Measurements from ENCODE around the gene NUMBL.

Gene NUMBL

GRCh38 chr19:40684280-40684679 lies 6.2 kb downstream of the NUMBL start:
- Histone ChIP-seq H3K27me3 (ENCODE audit: control insufficient read depth in 2 of 2, insufficient read depth in 2 of 2, low read length in 2 of 2) (no peaks in the 10 kb centered on the region), H3K36me3 (ENCODE audit: control insufficient read depth in 2 of 2, insufficient read depth in 2 of 2, low read length in 2 of 2) (peaks cover 8 to 21% of the 10 kb centered on the region in 2 donors), H3K4me1 (ENCODE audit: control insufficient read depth in 2 of 2, insufficient read depth in 2 of 2, low read length in 2 of 2) (peaks cover 13 to 27% of the 10 kb centered on the region in 2 donors), H3K4me3 (ENCODE audit: low read length in 2 of 2) (no peak overlapping the region), H3K27ac (ENCODE audit: low read depth in 2 of 2, low read length in 2 of 2) (no peak overlapping the region), H3K9me3 (ENCODE audit: control insufficient read depth in 2 of 2, low read length in 2 of 2) (no peaks in the 10 kb centered on the region), H3K9ac (ENCODE audit: low read depth in 1 of 2, low read length in 2 of 2) (no peak overlapping the region)

GRCh38 chr19:40683437-40683836 lies 7.0 kb downstream of the NUMBL start:
- no peaks in the 10 kb centered on the region for H3K9me3 ChIP-seq (ENCODE audit: control insufficient read depth in 2 of 2, low read length in 2 of 2)
- no peaks in the 10 kb centered on the region for H3K27me3 ChIP-seq (ENCODE audit: control insufficient read depth in 2 of 2, insufficient read depth in 2 of 2, low read length in 2 of 2)
- H3K36me3 ChIP-seq (ENCODE audit: control insufficient read depth in 2 of 2, insufficient read depth in 2 of 2, low read length in 2 of 2): peaks cover 8 to 21% of the 10 kb centered on the region in 2 donors
- H3K4me1 ChIP-seq (ENCODE audit: control insufficient read depth in 2 of 2, insufficient read depth in 2 of 2, low read length in 2 of 2): peaks cover 13 to 19% of the 10 kb centered on the region in 2 donors
- no peak overlapping the region for H3K4me3 ChIP-seq (ENCODE audit: low read length in 2 of 2)
- no peak overlapping the region for H3K9ac ChIP-seq (ENCODE audit: low read depth in 1 of 2, low read length in 2 of 2)
- H3K27ac ChIP-seq (ENCODE audit: low read depth in 2 of 2, low read length in 2 of 2): no peak overlapping the region

- no peaks in the 10 kb centered on the region for H3K9me3 ChIP-seq (ENCODE audit: control insufficient read depth in 2 of 2, low read length in 2 of 2)
- peaks cover 11 to 22% of the 10 kb centered on the region in 2 donors for H3K36me3 ChIP-seq (ENCODE audit: control insufficient read depth in 2 of 2, insufficient read depth in 2 of 2, low read length in 2 of 2)
- H3K27me3 ChIP-seq (ENCODE audit: control insufficient read depth in 2 of 2, insufficient read depth in 2 of 2, low read length in 2 of 2): no peaks in the 10 kb centered on the region
- H3K4me3 ChIP-seq (ENCODE audit: low read length in 2 of 2): no peak overlapping the region
- H3K9ac ChIP-seq (ENCODE audit: low read depth in 1 of 2, low read length in 2 of 2): no peak overlapping the region
- no peak overlapping the region for H3K27ac ChIP-seq (ENCODE audit: low read depth in 2 of 2, low read length in 2 of 2)
- peaks cover 5 to 9% of the 10 kb centered on the region in 2 donors for H3K4me1 ChIP-seq (ENCODE audit: control insufficient read depth in 2 of 2, insufficient read depth in 2 of 2, low read length in 2 of 2)
These were observed 8.0 kb downstream of the NUMBL start for GRCh38 chr19:40682431-40682964.

GRCh38 chr19:40681039-40681438 lies 9.4 kb downstream of the NUMBL start:
- H3K9me3 ChIP-seq (ENCODE audit: control insufficient read depth in 2 of 2, low read length in 2 of 2): no peaks in the 10 kb centered on the region
- peaks cover 0 to 5% of the 10 kb centered on the region in 2 donors for H3K4me1 ChIP-seq (ENCODE audit: control insufficient read depth in 2 of 2, insufficient read depth in 2 of 2, low read length in 2 of 2)
- H3K36me3 ChIP-seq (ENCODE audit: control insufficient read depth in 2 of 2, insufficient read depth in 2 of 2, low read length in 2 of 2): peaks cover 17 to 22% of the 10 kb centered on the region in 2 donors
- no peaks in the 10 kb centered on the region for H3K27me3 ChIP-seq (ENCODE audit: control insufficient read depth in 2 of 2, insufficient read depth in 2 of 2, low read length in 2 of 2)
- H3K27ac ChIP-seq (ENCODE audit: low read depth in 2 of 2, low read length in 2 of 2): no peak overlapping the region
- H3K9ac ChIP-seq (ENCODE audit: low read depth in 1 of 2, low read length in 2 of 2): no peak overlapping the region
- no peak overlapping the region for H3K4me3 ChIP-seq (ENCODE audit: low read length in 2 of 2)

- Histone ChIP-seq H3K27ac (ENCODE audit: low read depth in 2 of 2, low read length in 2 of 2) (no peak overlapping the region), H3K36me3 (ENCODE audit: control insufficient read depth in 2 of 2, insufficient read depth in 2 of 2, low read length in 2 of 2) (peaks cover 22 to 30% of the 10 kb centered on the region in 2 donors), H3K9ac (ENCODE audit: low read depth in 1 of 2, low read length in 2 of 2) (no peak overlapping the region), H3K9me3 (ENCODE audit: control insufficient read depth in 2 of 2, low read length in 2 of 2) (no peaks in the 10 kb centered on the region), H3K27me3 (ENCODE audit: control insufficient read depth in 2 of 2, insufficient read depth in 2 of 2, low read length in 2 of 2) (no peaks in the 10 kb centered on the region), H3K4me1 (ENCODE audit: control insufficient read depth in 2 of 2, insufficient read depth in 2 of 2, low read length in 2 of 2) (no peaks in the 10 kb centered on the region), H3K4me3 (ENCODE audit: low read length in 2 of 2) (no peak overlapping the region)
These were observed 13.3 kb downstream of the NUMBL start for GRCh38 chr19:40677156-40677555.

- Histone ChIP-seq H3K27me3 (ENCODE audit: control insufficient read depth in 2 of 2, insufficient read depth in 2 of 2, low read length in 2 of 2) (no peaks in the 10 kb centered on the region), H3K4me3 (ENCODE audit: low read length in 2 of 2) (no peak overlapping the region), H3K9ac (ENCODE audit: low read depth in 1 of 2, low read length in 2 of 2) (no peak overlapping the region), H3K4me1 (ENCODE audit: control insufficient read depth in 2 of 2, insufficient read depth in 2 of 2, low read length in 2 of 2) (no peaks in the 10 kb centered on the region), H3K9me3 (ENCODE audit: control insufficient read depth in 2 of 2, low read length in 2 of 2) (no peaks in the 10 kb centered on the region), H3K36me3 (ENCODE audit: control insufficient read depth in 2 of 2, insufficient read depth in 2 of 2, low read length in 2 of 2) (peaks cover 36 to 49% of the 10 kb centered on the region in 2 donors), H3K27ac (ENCODE audit: low read depth in 2 of 2, low read length in 2 of 2) (no peak overlapping the region)
These were observed 16.2 kb downstream of the NUMBL start for GRCh38 chr19:40674291-40674690.

GRCh38 chr19:40673397-40673796 lies 17.1 kb downstream of the NUMBL start:
- Histone ChIP-seq H3K36me3 (ENCODE audit: control insufficient read depth in 2 of 2, insufficient read depth in 2 of 2, low read length in 2 of 2) (peaks cover 41 to 49% of the 10 kb centered on the region in 2 donors), H3K27ac (ENCODE audit: low read depth in 2 of 2, low read length in 2 of 2) (no peak overlapping the region), H3K27me3 (ENCODE audit: control insufficient read depth in 2 of 2, insufficient read depth in 2 of 2, low read length in 2 of 2) (no peaks in the 10 kb centered on the region), H3K4me3 (ENCODE audit: low read length in 2 of 2) (no peak overlapping the region), H3K9me3 (ENCODE audit: control insufficient read depth in 2 of 2, low read length in 2 of 2) (no peaks in the 10 kb centered on the region), H3K9ac (ENCODE audit: low read depth in 1 of 2, low read length in 2 of 2) (no peak overlapping the region), H3K4me1 (ENCODE audit: control insufficient read depth in 2 of 2, insufficient read depth in 2 of 2, low read length in 2 of 2) (no peaks in the 10 kb centered on the region)

GRCh38 chr19:40672573-40673299 lies 17.7 kb downstream of the NUMBL start:
- Histone ChIP-seq H3K4me1 (ENCODE audit: control insufficient read depth in 2 of 2, insufficient read depth in 2 of 2, low read length in 2 of 2) (no peaks in the 10 kb centered on the region), H3K27ac (ENCODE audit: low read depth in 2 of 2, low read length in 2 of 2) (no peak overlapping the region), H3K9ac (ENCODE audit: low read depth in 1 of 2, low read length in 2 of 2) (no peak overlapping the region), H3K36me3 (ENCODE audit: control insufficient read depth in 2 of 2, insufficient read depth in 2 of 2, low read length in 2 of 2) (peaks cover 38 to 45% of the 10 kb centered on the region in 2 donors), H3K27me3 (ENCODE audit: control insufficient read depth in 2 of 2, insufficient read depth in 2 of 2, low read length in 2 of 2) (no peaks in the 10 kb centered on the region), H3K9me3 (ENCODE audit: control insufficient read depth in 2 of 2, low read length in 2 of 2) (no peaks in the 10 kb centered on the region), H3K4me3 (ENCODE audit: low read length in 2 of 2) (no peak overlapping the region)

- H3K4me1 ChIP-seq (ENCODE audit: control insufficient read depth in 2 of 2, insufficient read depth in 2 of 2, low read length in 2 of 2): no peaks in the 10 kb centered on the region
- H3K9ac ChIP-seq (ENCODE audit: low read depth in 1 of 2, low read length in 2 of 2): no peak overlapping the region
- H3K4me3 ChIP-seq (ENCODE audit: low read length in 2 of 2): no peak overlapping the region
- no peak overlapping the region for H3K27ac ChIP-seq (ENCODE audit: low read depth in 2 of 2, low read length in 2 of 2)
- no peaks in the 10 kb centered on the region for H3K27me3 ChIP-seq (ENCODE audit: control insufficient read depth in 2 of 2, insufficient read depth in 2 of 2, low read length in 2 of 2)
- peaks cover 34 to 44% of the 10 kb centered on the region in 2 donors for H3K36me3 ChIP-seq (ENCODE audit: control insufficient read depth in 2 of 2, insufficient read depth in 2 of 2, low read length in 2 of 2)
- no peaks in the 10 kb centered on the region for H3K9me3 ChIP-seq (ENCODE audit: control insufficient read depth in 2 of 2, low read length in 2 of 2)
These were observed 18.4 kb downstream of the NUMBL start for GRCh38 chr19:40672038-40672437.

- peaks cover 32 to 41% of the 10 kb centered on the region in 2 donors for H3K36me3 ChIP-seq (ENCODE audit: control insufficient read depth in 2 of 2, insufficient read depth in 2 of 2, low read length in 2 of 2)
- no peaks in the 10 kb centered on the region for H3K27me3 ChIP-seq (ENCODE audit: control insufficient read depth in 2 of 2, insufficient read depth in 2 of 2, low read length in 2 of 2)
- no peak overlapping the region for H3K27ac ChIP-seq (ENCODE audit: low read depth in 2 of 2, low read length in 2 of 2)
- H3K9ac ChIP-seq (ENCODE audit: low read depth in 1 of 2, low read length in 2 of 2): no peak overlapping the region
- H3K9me3 ChIP-seq (ENCODE audit: control insufficient read depth in 2 of 2, low read length in 2 of 2): no peaks in the 10 kb centered on the region
- no peak overlapping the region for H3K4me3 ChIP-seq (ENCODE audit: low read length in 2 of 2)
- no peaks in the 10 kb centered on the region for H3K4me1 ChIP-seq (ENCODE audit: control insufficient read depth in 2 of 2, insufficient read depth in 2 of 2, low read length in 2 of 2)
These were observed 19.0 kb downstream of the NUMBL start for GRCh38 chr19:40671404-40671803.

Data from mucosa of rectum (tissue), 2 donors.